ENCODE measurements around the gene SH2B3. TPM values are rescaled to one million over a fixed set of nuclear protein-coding genes. Genes with fewer than 3 reads are reported as not detected.

Gene SH2B3
- total and polyA plus RNA-seq, 8 donors: 19.2 to 42.0 (median 22.5) TPM

DNA sequence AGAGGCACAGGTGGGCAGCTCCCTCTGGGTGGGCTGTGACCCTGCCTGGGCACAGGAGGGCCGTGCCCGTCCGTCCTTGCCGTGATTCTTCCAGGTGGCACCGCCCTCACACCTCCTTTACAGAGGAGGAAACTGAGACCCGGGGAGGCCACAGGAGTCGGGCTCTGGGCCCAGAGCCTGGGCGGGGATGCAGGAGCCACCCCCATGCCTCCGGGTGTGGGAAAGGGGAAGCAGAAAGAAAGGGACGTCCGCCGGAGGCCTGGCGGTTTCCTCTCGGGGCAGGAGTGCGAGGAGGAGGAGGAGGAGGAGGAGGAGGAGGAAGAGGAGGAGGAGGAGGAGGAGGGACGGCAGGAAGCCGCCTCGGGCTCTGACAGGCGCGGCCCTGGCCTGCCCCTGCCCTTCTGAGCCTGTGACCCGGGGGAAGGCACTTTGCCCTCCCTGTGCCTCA, 23.0 kb downstream of the SH2B3 start:
- intact Hi-C loops (cut with DNase I): no loop called here
- TF ChIP-seq, protein P1, sequence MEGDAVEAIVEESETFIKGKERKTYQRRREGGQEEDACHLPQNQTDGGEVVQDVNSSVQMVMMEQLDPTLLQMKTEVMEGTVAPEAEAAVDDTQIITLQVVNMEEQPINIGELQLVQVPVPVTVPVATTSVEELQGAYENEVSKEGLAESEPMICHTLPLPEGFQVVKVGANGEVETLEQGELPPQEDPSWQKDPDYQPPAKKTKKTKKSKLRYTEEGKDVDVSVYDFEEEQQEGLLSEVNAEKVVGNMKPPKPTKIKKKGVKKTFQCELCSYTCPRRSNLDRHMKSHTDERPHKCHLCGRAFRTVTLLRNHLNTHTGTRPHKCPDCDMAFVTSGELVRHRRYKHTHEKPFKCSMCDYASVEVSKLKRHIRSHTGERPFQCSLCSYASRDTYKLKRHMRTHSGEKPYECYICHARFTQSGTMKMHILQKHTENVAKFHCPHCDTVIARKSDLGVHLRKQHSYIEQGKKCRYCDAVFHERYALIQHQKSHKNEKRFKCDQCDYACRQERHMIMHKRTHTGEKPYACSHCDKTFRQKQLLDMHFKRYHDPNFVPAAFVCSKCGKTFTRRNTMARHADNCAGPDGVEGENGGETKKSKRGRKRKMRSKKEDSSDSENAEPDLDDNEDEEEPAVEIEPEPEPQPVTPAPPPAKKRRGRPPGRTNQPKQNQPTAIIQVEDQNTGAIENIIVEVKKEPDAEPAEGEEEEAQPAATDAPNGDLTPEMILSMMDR (IDR thresholded peaks at IDR 0.05): no peak
- DNase-seq: peak in 3 of 4 donors; percentile 24 to 94 (median 87)
- Histone ChIP-seq H3K27ac (peak overlapping the region; percentile 64 to 69), H3K4me1 (peaks cover 34 to 99% of the 10 kb centered on the region in 2 donors), H3K9me3 (no peaks in the 10 kb centered on the region), H3K4me3 (no peak overlapping the region), H3K36me3 (no peaks in the 10 kb centered on the region), H3K27me3 (no peaks in the 10 kb centered on the region)
- peak; percentile 65 for ATAC-seq

DNA sequence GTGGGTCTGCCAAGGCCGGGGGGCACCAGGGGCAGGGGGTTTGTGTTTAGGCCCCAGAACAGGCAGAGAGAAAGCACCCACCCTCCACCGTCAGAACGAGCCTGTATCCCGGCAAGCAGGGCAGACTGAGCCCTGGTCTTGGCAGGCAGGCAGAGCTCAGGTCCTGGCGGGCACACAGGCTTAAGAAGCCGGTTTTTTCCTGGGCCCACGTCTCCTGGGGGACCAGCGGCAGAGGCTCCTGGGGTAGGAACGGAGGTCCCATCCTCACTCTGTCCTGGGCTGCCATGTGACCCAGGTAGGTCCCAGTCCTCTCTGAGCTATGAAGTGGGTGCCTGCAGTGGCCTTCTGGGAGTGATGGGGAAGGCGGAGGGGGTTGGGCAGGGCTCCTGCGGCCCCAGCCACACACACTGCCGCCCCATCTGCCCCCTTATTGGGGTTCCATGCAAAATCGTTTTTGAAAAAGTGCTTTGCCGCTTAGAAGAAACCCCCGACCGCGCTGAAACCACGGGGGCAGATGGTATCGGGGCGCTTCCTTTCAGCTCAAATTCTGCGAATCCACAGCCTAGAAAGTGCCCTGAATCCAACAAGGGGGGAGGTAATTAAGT, 24.2 kb downstream of the SH2B3 start:
- intact Hi-C loops (cut with DNase I): no loop called here
- Histone ChIP-seq H3K4me1 (peaks cover 37 to 100% of the 10 kb centered on the region in 2 donors), H3K4me3 (peak overlapping the region in 1 of 2 donors; percentile 6), H3K36me3 (no peaks in the 10 kb centered on the region), H3K27ac (peak overlapping the region; percentile 64 to 69), H3K9me3 (no peaks in the 10 kb centered on the region), H3K27me3 (no peaks in the 10 kb centered on the region)
- DNase-seq (no peak), ATAC-seq (no peak)
- TF ChIP-seq, protein P1 (IDR thresholded peaks at IDR 0.05): no peak

DNA sequence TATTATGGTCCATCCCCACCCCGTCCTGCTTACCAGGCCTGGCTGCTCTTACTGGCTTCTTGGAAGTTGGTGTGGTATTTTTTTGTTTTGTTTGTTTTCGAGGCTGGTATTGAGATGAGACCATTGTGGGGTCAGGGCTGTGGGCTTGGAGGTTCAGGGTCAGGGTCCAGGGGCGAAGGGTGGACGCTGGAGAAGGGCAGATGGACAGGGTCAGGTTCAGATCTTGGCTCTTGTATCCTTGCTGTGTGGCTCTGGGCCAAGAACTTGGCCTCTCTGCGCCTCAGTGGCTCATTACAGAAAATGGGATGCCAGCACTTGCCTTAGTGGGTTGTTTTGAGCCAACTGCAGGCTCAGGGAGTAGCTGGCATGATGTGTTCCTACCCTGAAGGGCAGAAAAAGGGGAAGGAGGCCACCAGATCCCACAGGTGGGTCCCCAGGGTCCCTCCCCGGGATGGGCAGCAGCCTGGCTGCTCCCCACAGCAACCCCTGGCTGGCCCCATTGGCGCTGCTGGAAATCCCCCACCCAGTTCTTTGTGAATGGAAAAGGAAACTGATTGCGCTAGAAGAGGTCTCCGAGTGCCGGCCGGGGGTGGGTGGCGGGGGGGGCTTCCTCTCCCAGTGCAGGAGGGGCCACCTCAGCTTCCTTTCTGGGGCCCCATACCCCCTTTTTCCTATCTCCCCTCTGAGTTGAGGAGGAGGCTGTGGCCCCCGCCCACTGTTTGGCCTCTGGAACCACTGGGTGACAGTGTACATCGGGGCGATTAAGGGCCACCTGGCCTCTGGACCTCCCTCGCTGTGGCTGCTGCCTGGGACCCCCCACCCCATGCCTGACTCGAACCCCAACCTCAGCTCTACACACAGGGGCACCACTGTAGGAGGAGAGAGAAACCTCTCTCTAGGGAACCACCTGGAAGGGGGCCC, 25.0 kb downstream of the SH2B3 start:
- no peaks in the 10 kb centered on the region for H3K36me3 ChIP-seq
- H3K4me1 ChIP-seq: peaks cover 45 to 100% of the 10 kb centered on the region in 2 donors
- peak overlapping the region in 1 of 2 donors; percentile 6 for H3K4me3 ChIP-seq
- intact Hi-C loops (cut with DNase I): no loop called here
- TF ChIP-seq, protein P1 (IDR thresholded peaks at IDR 0.05): no peak
- no peaks in the 10 kb centered on the region for H3K9me3 ChIP-seq
- H3K27me3 ChIP-seq: no peaks in the 10 kb centered on the region
- ATAC-seq: no peak
- peak in 1 of 4 donors; percentile 26 for DNase-seq
- H3K27ac ChIP-seq: peak overlapping the region; percentile 64 to 69

DNA sequence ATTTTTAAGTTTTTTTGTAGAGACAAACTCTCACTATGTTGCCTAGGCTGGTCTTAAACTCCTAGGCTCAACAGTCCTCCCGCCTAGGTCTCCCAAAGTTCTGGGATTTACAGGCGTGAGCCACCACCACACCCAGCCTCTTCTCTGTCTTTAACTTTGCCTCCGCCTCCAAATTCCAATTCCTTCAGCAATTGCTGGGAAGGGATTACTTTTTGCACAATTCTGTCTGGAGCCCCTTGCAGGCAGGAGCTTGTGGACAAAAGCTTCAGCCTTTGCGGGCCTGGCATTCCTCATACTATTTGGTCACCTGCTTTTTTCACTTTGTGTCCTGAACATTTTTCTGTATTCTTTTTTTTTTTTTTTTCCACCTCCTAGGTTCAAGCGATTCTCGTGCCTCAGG, 26.0 kb downstream of the SH2B3 start:
- DNase-seq (no peak), ATAC-seq (no peak)
- TF ChIP-seq, protein P1 (IDR thresholded peaks at IDR 0.05): no peak
- intact Hi-C loops (cut with DNase I): no loop called here
- Histone ChIP-seq H3K27me3 (no peaks in the 10 kb centered on the region), H3K4me1 (peaks cover 48 to 100% of the 10 kb centered on the region in 2 donors), H3K36me3 (no peaks in the 10 kb centered on the region), H3K4me3 (no peak overlapping the region), H3K27ac (peak overlapping the region; percentile 53 to 64), H3K9me3 (no peaks in the 10 kb centered on the region)

DNA sequence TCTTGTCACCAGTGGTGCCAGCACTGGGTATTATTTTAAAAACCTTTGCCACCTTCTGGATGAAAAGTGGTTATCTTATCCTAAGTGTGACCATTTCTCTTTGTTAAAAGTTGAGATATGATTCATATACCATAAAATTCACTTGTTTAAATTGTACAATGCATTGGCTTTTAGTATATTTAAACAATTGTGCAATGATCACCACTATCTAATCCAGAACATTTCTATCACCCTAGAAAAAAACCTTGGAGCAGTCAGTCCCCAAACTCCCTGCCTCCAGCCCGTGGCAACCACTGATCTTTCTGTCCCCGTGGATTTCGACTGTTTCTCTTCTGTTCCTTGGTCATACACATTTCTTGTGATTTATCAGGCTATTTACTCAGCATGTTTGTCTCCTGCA, 28.3 kb downstream of the SH2B3 start:
- H3K4me1 ChIP-seq: peaks cover 54 to 100% of the 10 kb centered on the region in 2 donors
- H3K9me3 ChIP-seq: no peaks in the 10 kb centered on the region
- DNase-seq: no peak
- TF ChIP-seq, protein P1 (IDR thresholded peaks at IDR 0.05): no peak
- H3K27me3 ChIP-seq: no peaks in the 10 kb centered on the region
- intact Hi-C loops (cut with DNase I): no loop called here
- no peak for ATAC-seq
- peak overlapping the region; percentile 64 to 75 for H3K27ac ChIP-seq
- H3K4me3 ChIP-seq: no peak overlapping the region
- no peaks in the 10 kb centered on the region for H3K36me3 ChIP-seq
